Neural cell (in vitro differentiated cells): ENCODE data around the gene KNSTRN. TPM values are rescaled to one million over a fixed set of nuclear protein-coding genes. Genes with fewer than 3 reads are reported as not detected.

Experiments used
- H2AFZ ChIP-seq: fragments of 200-600, 300-800 bp; sonication (generic), shearing (Covaris generic); 2 replicates; pipeline ENCODE4 v1.6.0; 2014; ENCODE audit warnings: low read depth, mild to moderate bottlenecking, antibody characterized with exemption, low read length, moderate library complexity
- H3F3A ChIP-seq: fragments of 200-600 bp; shearing (Covaris generic); 2 replicates; pipeline ENCODE4 v1.6.1; 2016; ENCODE audit warnings: mild to moderate bottlenecking, moderate library complexity, mixed read lengths, antibody characterized with exemption, low read length; ENCODE audit not compliant: insufficient read depth, poor library complexity, severe bottlenecking
- H3K27ac ChIP-seq: fragments of 200-600, 300-800 bp; sonication (generic), shearing (Covaris generic); 2 replicates; pipeline ENCODE4 v1.5.1; 2014; ENCODE audit warnings: mild to moderate bottlenecking, low read length, moderate library complexity
- H3K27me3 ChIP-seq: fragments of 300-800, 200-600 bp; sonication (generic), shearing (Covaris generic); 2 replicates; pipeline ENCODE4 v1.6.0; 2014; ENCODE audit warnings: mild to moderate bottlenecking, low read depth, low read length, moderate library complexity; ENCODE audit not compliant: insufficient read depth
- H3K36me3 ChIP-seq: fragments of 300-800, 200-600 bp; sonication (generic), shearing (Covaris generic); 2 replicates; pipeline ENCODE4 v1.5.1; 2014; ENCODE audit warnings: mild to moderate bottlenecking, antibody characterized with exemption, low read length, moderate library complexity; ENCODE audit not compliant: insufficient read depth
- H3K4me2 ChIP-seq: fragments of 300-800, 200-600 bp; sonication (generic), shearing (Covaris generic); 2 replicates; pipeline ENCODE4 v1.6.0; 2014; ENCODE audit warnings: mild to moderate bottlenecking, low read length
- H3K4me3 ChIP-seq: fragments of 300-800, 200-600 bp; sonication (generic), shearing (Covaris generic); 2 replicates; pipeline ENCODE4 v1.5.1; 2014; ENCODE audit warnings: mild to moderate bottlenecking, low read length, moderate library complexity
- H3K79me2 ChIP-seq: fragments of 200-600 bp; shearing (Covaris generic); replicated peaks from 2 replicates; pipeline ENCODE4 v1.6.0; 2014; ENCODE audit warnings: mild to moderate bottlenecking, low read length, moderate library complexity; ENCODE audit not compliant: insufficient read depth
- H3K9ac ChIP-seq: fragments of 300-800, 200-600 bp; sonication (generic), shearing (Covaris generic); 2 replicates; pipeline ENCODE4 v1.6.1; 2016; ENCODE audit warnings: mild to moderate bottlenecking, low read length, mixed read lengths
- H3K9me2 ChIP-seq: fragments of 200-600 bp; shearing (Covaris generic); 2 replicates; pipeline ENCODE4 v1.6.1; 2016; ENCODE audit warnings: mild to moderate bottlenecking, low read length, mixed read lengths; ENCODE audit not compliant: insufficient read depth
- H3K9me3 ChIP-seq: fragments of 200-600, 300-800 bp; sonication (generic), shearing (Covaris generic); 2 replicates; pipeline ENCODE4 v1.6.1; 2016; ENCODE audit warnings: mild to moderate bottlenecking, mixed run types, low read length, moderate library complexity, mixed read lengths
- H4K20me1 ChIP-seq: fragments of 200-600 bp; shearing (Covaris generic); 2 replicates; pipeline ENCODE4 v1.6.1; 2016; ENCODE audit warnings: mild to moderate bottlenecking, mixed run types; ENCODE audit not compliant: insufficient read depth
- CTCF ChIP-seq: fragments of 450-650 bp; IDR thresholded peaks from 2 replicates; pipeline ENCODE4 v1.5.1; 2014; ENCODE audit warnings: antibody characterized with exemption, mild to moderate bottlenecking, moderate library complexity; ENCODE audit not compliant: poor library complexity, severe bottlenecking
- EP300 ChIP-seq: fragments of 450-650 bp; conservative IDR thresholded peaks from 2 replicates; pipeline ENCODE4 v1.6.1; 2014; ENCODE audit warnings: antibody characterized with exemption, mild to moderate bottlenecking, moderate library complexity; ENCODE audit not compliant: poor library complexity, severe bottlenecking
- EZH2 ChIP-seq: fragments of 200-600, 300-800 bp; shearing (Covaris generic), sonication (generic); IDR thresholded peaks from 2 replicates; pipeline ENCODE4 v1.6.1; 2014; ENCODE audit warnings: antibody characterized with exemption, low read length, borderline replicate concordance, mild to moderate bottlenecking; ENCODE audit not compliant: insufficient read depth, poor library complexity, severe bottlenecking
- MXI1 ChIP-seq: fragments of 450-650 bp; conservative IDR thresholded peaks from 2 replicates; pipeline ENCODE4 v1.6.1; 2014; ENCODE audit warnings: antibody characterized with exemption, mild to moderate bottlenecking; ENCODE audit not compliant: poor library complexity, severe bottlenecking
- POLR2AphosphoS5 ChIP-seq: IDR thresholded peaks from 2 replicates; pipeline ENCODE4 v1.6.1; 2012
- RAD21 ChIP-seq: fragments of 450-650 bp; conservative IDR thresholded peaks from 2 replicates; pipeline ENCODE4 v1.6.1; 2014; ENCODE audit warnings: antibody characterized with exemption, mild to moderate bottlenecking, moderate library complexity
- REST ChIP-seq: IDR thresholded peaks from 2 replicates; pipeline ENCODE4 v1.6.1; 2012; ENCODE audit warnings: borderline replicate concordance
- SMC3 ChIP-seq: fragments of 450-650 bp; conservative IDR thresholded peaks from 2 replicates; pipeline ENCODE4 v1.6.1; 2014; ENCODE audit warnings: antibody characterized with exemption, mild to moderate bottlenecking, moderate library complexity; ENCODE audit not compliant: poor library complexity
- TAF1 ChIP-seq: IDR thresholded peaks from 2 replicates; pipeline ENCODE4 v1.6.1; 2012; ENCODE audit warnings: low read depth
- polyA plus RNA-seq: library from polyadenylated mRNA; depleted of rRNA; stranded (reverse); fragments of >200 nt; gene quantifications from 2 replicates; pipeline ENCODE4 v1.2.3, GENCODE V29; 2014

The KNSTRN gene
- polyA plus RNA-seq, 1 donor from 2014 or later = 38.3 TPM

GRCh38 chr15:40388941-40389823 is 6.7 kb downstream of the KNSTRN start:
- Histone ChIP-seq H2AFZ (no peak overlapping the region), H3K36me3 (no peaks in the 10 kb centered on the region), H3K4me2 (no peak overlapping the region), H4K20me1 (no peaks in the 10 kb centered on the region), H3K27me3 (no peaks in the 10 kb centered on the region), H3K79me2 (peaks cover 5% of the 10 kb centered on the region), H3K9ac (no peak overlapping the region), H3K4me3 (no peak overlapping the region), H3K9me2 (no peaks in the 10 kb centered on the region), H3K9me3 (no peaks in the 10 kb centered on the region), H3F3A (no peaks in the 10 kb centered on the region), H3K27ac (no peak overlapping the region)
- TF ChIP-seq RAD21 (no peak), POLR2AphosphoS5 (no peak), CTCF (no peak), TAF1 (no peak), EP300 (no peak), REST (no peak), MXI1 (no peak), SMC3 (no peak), EZH2 (no peak)

- Histone ChIP-seq H3K4me2 (no peak overlapping the region), H2AFZ (no peak overlapping the region), H4K20me1 (no peaks in the 10 kb centered on the region), H3K27me3 (no peaks in the 10 kb centered on the region), H3K79me2 (no peaks in the 10 kb centered on the region), H3K36me3 (no peaks in the 10 kb centered on the region), H3K4me3 (no peak overlapping the region), H3K9me2 (no peaks in the 10 kb centered on the region), H3K9ac (no peak overlapping the region), H3F3A (no peaks in the 10 kb centered on the region), H3K9me3 (no peaks in the 10 kb centered on the region), H3K27ac (no peak overlapping the region)
- TF ChIP-seq CTCF (no peak), EZH2 (no peak), REST (no peak), POLR2AphosphoS5 (no peak), EP300 (no peak), SMC3 (no peak), RAD21 (no peak), TAF1 (no peak), MXI1 (no peak)
These were observed 7.5 kb downstream of the KNSTRN start for GRCh38 chr15:40389824-40390595.
